ENCODE measurements around the gene USP25.
A peak's percentile ranks its signal among the peaks of the same experiment; 100 is the strongest.

Gene USP25

GRCh38 chr21:15764878-15765277, 35.1 kb downstream of the USP25 start (continued):
- TF ChIP-seq ZIC2 (tag by site-specific recombination; IDR thresholded peaks at IDR 0.05) (no peak), ZNF544 (tag by site-specific recombination; IDR thresholded peaks at IDR 0.05) (no peak), FEZF1 (tag by site-specific recombination; IDR thresholded peaks at IDR 0.05) (no peak)

GRCh38 chr21:15766952-15767603, 37.3 kb downstream of the USP25 start:
- Histone ChIP-seq H3K36me3 (ENCODE audit: control insufficient read depth in 2 of 2, insufficient read depth in 1 of 2, low read length in 2 of 2) (no peaks in the 10 kb centered on the region), H3K4me1 (ENCODE audit: control insufficient read depth, insufficient read depth, low read length) (peaks cover 22% of the 10 kb centered on the region), H3K4me3 (ENCODE audit: low read depth, low read length) (no peak overlapping the region), H3K27ac (ENCODE audit: extremely low read depth, low read depth, low read length) (peak overlapping the region; percentile 13; the same call in 1 of the 2 replicates), H3K9me3 (ENCODE audit: control insufficient read depth, insufficient read depth, low read depth, low read length) (no peaks in the 10 kb centered on the region)
- TF ChIP-seq GLIS2 (tag by site-specific recombination; IDR thresholded peaks at IDR 0.05), result no peak
- 0 out of 2 replicates have a peak, but pooled peaks have one; percentile 13 for TF ChIP-seq PRDM6 (tag by site-specific recombination; IDR thresholded peaks at IDR 0.05)
- no peak for TF ChIP-seq ZSCAN23 (tag by site-specific recombination; IDR thresholded peaks at IDR 0.05)
- TF ChIP-seq FEZF1 (tag by site-specific recombination; IDR thresholded peaks at IDR 0.05), result 0 out of 2 replicates have a peak, but pooled peaks have one; percentile 23
- peak; percentile 80 for TF ChIP-seq WT1 (tag by site-specific recombination; IDR thresholded peaks at IDR 0.05)
- peak; percentile 85 for TF ChIP-seq OSR2 (tag by site-specific recombination; IDR thresholded peaks at IDR 0.05)
- ChIA-PET CTCF (interaction anchor here (0.7 kb wide), 1 partner anchor 31 kb away, joined by 5 read pairs; no protein-coding TSS in a partner anchor), POLR2A (no interaction called here)

- ChIA-PET POLR2A (no interaction called here), CTCF (no interaction called here)
- Histone ChIP-seq H3K4me3 (ENCODE audit: low read depth, low read length) (no peak overlapping the region), H3K9me3 (ENCODE audit: control insufficient read depth, insufficient read depth, low read depth, low read length) (no peaks in the 10 kb centered on the region), H3K27ac (ENCODE audit: extremely low read depth, low read depth, low read length) (no peak overlapping the region), H3K36me3 (ENCODE audit: control insufficient read depth in 2 of 2, insufficient read depth in 1 of 2, low read length in 2 of 2) (no peaks in the 10 kb centered on the region), H3K4me1 (ENCODE audit: control insufficient read depth, insufficient read depth, low read length) (peaks cover 21% of the 10 kb centered on the region)
- peak; percentile 81 for TF ChIP-seq OSR2 (tag by site-specific recombination; IDR thresholded peaks at IDR 0.05)
- TF ChIP-seq PRDM4 (tag by site-specific recombination; IDR thresholded peaks at IDR 0.05), result 0 out of 2 replicates have a peak, but pooled peaks have one; percentile 28
- no peak for TF ChIP-seq ZNF701 (tag by site-specific recombination; IDR thresholded peaks at IDR 0.05)
- TF ChIP-seq TSHZ1 (tag by site-specific recombination; IDR thresholded peaks at IDR 0.05; ENCODE audit: borderline replicate concordance), result peak; percentile 51; the same call in 1 of the 2 replicates
- 0 out of 2 replicates have a peak, but pooled peaks have one; percentile 30 for TF ChIP-seq BCL11B (tag by site-specific recombination; IDR thresholded peaks at IDR 0.05; ENCODE audit: low read depth)
- TF ChIP-seq PRDM6 (tag by site-specific recombination; IDR thresholded peaks at IDR 0.05), result peak; percentile 70
- peak; percentile 34; the same call in 1 of the 2 replicates for TF ChIP-seq ZNF629 (tag by site-specific recombination; IDR thresholded peaks at IDR 0.05)
- no peak for TF ChIP-seq ZNF530 (tag by site-specific recombination; IDR thresholded peaks at IDR 0.05; ENCODE audit: low read depth)
- no peak for TF ChIP-seq ZNF184 (tag by site-specific recombination; IDR thresholded peaks at IDR 0.05)
- peak; percentile 33; the same call in 1 of the 2 replicates for TF ChIP-seq HIC1 (tag by site-specific recombination; IDR thresholded peaks at IDR 0.05)
- no peak for TF ChIP-seq KLF1 (tag by site-specific recombination; IDR thresholded peaks at IDR 0.05)
Measured at GRCh38 chr21:15768045-15768601, 38.3 kb downstream of the USP25 start.

Data from HEK293 (cell line).